Tibial nerve (tissue), 4 donors: ENCODE results near the gene HPF1. TPM values are rescaled to one million over a fixed set of nuclear protein-coding genes. Genes with fewer than 3 reads are reported as not detected.

Experiments
- DNase-seq, 2 donors: peaks; one replicate each; pipeline ENCODE4 v3.0.0-alpha.2; 2019; ENCODE audit warnings: low spot score in 2 of 2
- H3K27ac ChIP-seq, 4 donors: fragments of 200-600 bp; sonication (generic) in 3 of 4; one replicate each; pipeline ENCODE4 v1.5.1; 2017 to 2019; ENCODE audit warnings: mild to moderate bottlenecking in 1 of 4
- H3K27me3 ChIP-seq, 2 donors: fragments of 200-600 bp; sonication (generic) in 1 of 2; one replicate each; pipeline versions ENCODE4 v1.5.1 to v1.6.0; 2017 to 2019
- H3K36me3 ChIP-seq, 3 donors: fragments of 200-600 bp; sonication (generic); one replicate each; pipeline ENCODE4 v1.5.1; 2018 to 2019
- H3K4me1 ChIP-seq, 4 donors: fragments of 200-600 bp; sonication (generic) in 3 of 4; one replicate each; pipeline ENCODE4 v1.5.1; 2017 to 2019
- H3K4me3 ChIP-seq, 4 donors: fragments of 200-600 bp; sonication (generic) in 3 of 4; one replicate each; pipeline ENCODE4 v1.5.1; 2017 to 2019; ENCODE audit warnings: mild to moderate bottlenecking in 1 of 4, moderate library complexity in 1 of 4
- H3K9me3 ChIP-seq, 4 donors: fragments of 200-600 bp; sonication (generic) in 3 of 4; one replicate each; pipeline ENCODE4 v1.5.1; 2017 to 2019
- CTCF ChIP-seq, 5 experiments: fragments of 200-600 bp in 3 of 5; fragments of 450-650 bp in 2 of 5; sonication (generic) in 3 of 5; IDR thresholded peaks; one replicate each; pipeline ENCODE4 v1.5.1; 2016 to 2019; ENCODE audit warnings: antibody characterized with exemption in 5 of 5, mild to moderate bottlenecking in 3 of 5, moderate library complexity in 2 of 5
- EP300 ChIP-seq, 2 donors: sonication (generic); formaldehyde crosslinking; IDR thresholded peaks; one replicate each; pipeline ENCODE4 v1.6.1; 2017; ENCODE audit warnings: antibody characterized with exemption in 2 of 2, mild to moderate bottlenecking in 1 of 2
- POLR2A ChIP-seq, 2 donors: fragments of 450-650 bp; IDR thresholded peaks; one replicate each; pipeline ENCODE4 v1.6.1; 2017; ENCODE audit warnings: antibody characterized with exemption in 2 of 2, mild to moderate bottlenecking in 2 of 2, moderate library complexity in 2 of 2
- WGBS, 2 donors: methylation state at CpG; one replicate each; pipeline ENCODE4 v1.1.5; 2018; 5-methylcytosine and 5-hydroxymethylcytosine counted together
- total RNA-seq, 4 donors: library from RNA; depleted of rRNA; stranded (reverse); fragments of >200 nt; gene quantifications; one replicate each; pipeline ENCODE4 v1.1.0, GENCODE V29; 2016

The HPF1 gene
- total RNA-seq, 4 donors from 2014 or later: 14.1 to 33.9 (median 24.5) TPM

- Histone ChIP-seq H3K27me3 (no peaks in the 10 kb centered on the region), H3K4me3 (no peak overlapping the region), H3K36me3 (no peaks in the 10 kb centered on the region), H3K9me3 (no peaks in the 10 kb centered on the region), H3K27ac (no peak overlapping the region), H3K4me1 (peaks cover 0 to 9% (median 3%) of the 10 kb centered on the region in 4 donors)
- no peak for TF ChIP-seq CTCF (IDR thresholded peaks at IDR 0.05)
- no peak for TF ChIP-seq EP300 (IDR thresholded peaks at IDR 0.05)
- 63 to 65% methylated on average over 4 of the region's 4 CpGs for WGBS, 2 donors
- no peak for DNase-seq
These were observed 4.1 kb upstream of the HPF1 start for GRCh38 chr4:169761846-169762245.

GRCh38 chr4:169758401-169758962 is 738 bp upstream of the HPF1 start:
- H3K27ac ChIP-seq: peak overlapping the region; percentile 22 to 70 (median 66)
- H3K27me3 ChIP-seq: no peaks in the 10 kb centered on the region
- no peak for DNase-seq
- 48 to 57% methylated on average over 11 of the region's 11 CpGs for WGBS, 2 donors
- TF ChIP-seq CTCF (IDR thresholded peaks at IDR 0.05) (no peak), POLR2A (IDR thresholded peaks at IDR 0.05) (no peak), EP300 (IDR thresholded peaks at IDR 0.05) (no peak)
- H3K4me3 ChIP-seq: peak overlapping the region in 3 of 4 donors; percentile 61 to 66 (median 63)
- H3K4me1 ChIP-seq: peaks cover 0 to 25% (median 15%) of the 10 kb centered on the region in 4 donors
- peaks cover 0 to under 1% (median 0%) of the 10 kb centered on the region in 3 donors for H3K36me3 ChIP-seq
- no peaks in the 10 kb centered on the region for H3K9me3 ChIP-seq

GRCh38 chr4:169756971-169757574 is 671 bp downstream of the HPF1 start:
- no peak for DNase-seq
- Histone ChIP-seq H3K4me3 (peak overlapping the region; percentile 61 to 78 (median 64)), H3K36me3 (peaks cover 0 to 15% (median 0%) of the 10 kb centered on the region in 3 donors), H3K4me1 (peaks cover 0 to 25% (median 15%) of the 10 kb centered on the region in 4 donors), H3K9me3 (no peaks in the 10 kb centered on the region), H3K27me3 (no peaks in the 10 kb centered on the region), H3K27ac (peak overlapping the region in 3 of 4 donors; percentile 48 to 70 (median 69))
- 1 to 2% methylated on average over 13 of the region's 13 CpGs for WGBS, 2 donors
- TF ChIP-seq POLR2A (IDR thresholded peaks at IDR 0.05): no peak
- TF ChIP-seq EP300 (IDR thresholded peaks at IDR 0.05): no peak
- no peak for TF ChIP-seq CTCF (IDR thresholded peaks at IDR 0.05)

GRCh38 chr4:169745291-169745690 is 12.5 kb downstream of the HPF1 start:
- Histone ChIP-seq H3K27me3 (no peaks in the 10 kb centered on the region), H3K4me3 (no peak overlapping the region), H3K9me3 (no peaks in the 10 kb centered on the region), H3K27ac (peak overlapping the region in 2 of 4 donors; percentile 58 to 86), H3K4me1 (peaks cover 0 to 11% (median 0%) of the 10 kb centered on the region in 4 donors), H3K36me3 (peaks cover 0 to 34% (median 4%) of the 10 kb centered on the region in 3 donors)
- 95 to 100% methylated on average over 1 of the region's 1 CpG for WGBS, 2 donors
- no peak for DNase-seq
- TF ChIP-seq CTCF (IDR thresholded peaks at IDR 0.05) (no peak), EP300 (IDR thresholded peaks at IDR 0.05) (no peak), POLR2A (IDR thresholded peaks at IDR 0.05) (no peak)

GRCh38 chr4:169744601-169745000 is 13.1 kb downstream of the HPF1 start:
- 96 to 98% methylated on average over 1 of the region's 1 CpG for WGBS, 2 donors
- H3K9me3 ChIP-seq: no peaks in the 10 kb centered on the region
- H3K27me3 ChIP-seq: no peaks in the 10 kb centered on the region
- no peak overlapping the region for H3K4me3 ChIP-seq
- H3K4me1 ChIP-seq: peaks cover 0 to 11% (median 0%) of the 10 kb centered on the region in 4 donors
- H3K36me3 ChIP-seq: peaks cover 0 to 32% (median 0%) of the 10 kb centered on the region in 3 donors
- DNase-seq: no peak
- TF ChIP-seq POLR2A (IDR thresholded peaks at IDR 0.05): no peak
- TF ChIP-seq CTCF (IDR thresholded peaks at IDR 0.05): no peak
- TF ChIP-seq EP300 (IDR thresholded peaks at IDR 0.05): no peak
- H3K27ac ChIP-seq: peak overlapping the region in 1 of 4 donors; percentile 86
